HG02885 (cell line): ENCODE data around the gene ZNF33B.
"Not testable (repeated sequence)": the region's sequence is repeated elsewhere in the genome, so short reads cannot be mapped to it uniquely, and the experiment has no call there.

Experiments
- ATAC-seq: cut with Tn5 transposase; IDR thresholded peaks from one replicate; pipeline ENCODE4 v1.9.1; 2021; ENCODE audit warnings: mild to moderate bottlenecking; ENCODE audit not compliant: unreplicated experiment, poor library complexity

Gene ZNF33B

DNA sequence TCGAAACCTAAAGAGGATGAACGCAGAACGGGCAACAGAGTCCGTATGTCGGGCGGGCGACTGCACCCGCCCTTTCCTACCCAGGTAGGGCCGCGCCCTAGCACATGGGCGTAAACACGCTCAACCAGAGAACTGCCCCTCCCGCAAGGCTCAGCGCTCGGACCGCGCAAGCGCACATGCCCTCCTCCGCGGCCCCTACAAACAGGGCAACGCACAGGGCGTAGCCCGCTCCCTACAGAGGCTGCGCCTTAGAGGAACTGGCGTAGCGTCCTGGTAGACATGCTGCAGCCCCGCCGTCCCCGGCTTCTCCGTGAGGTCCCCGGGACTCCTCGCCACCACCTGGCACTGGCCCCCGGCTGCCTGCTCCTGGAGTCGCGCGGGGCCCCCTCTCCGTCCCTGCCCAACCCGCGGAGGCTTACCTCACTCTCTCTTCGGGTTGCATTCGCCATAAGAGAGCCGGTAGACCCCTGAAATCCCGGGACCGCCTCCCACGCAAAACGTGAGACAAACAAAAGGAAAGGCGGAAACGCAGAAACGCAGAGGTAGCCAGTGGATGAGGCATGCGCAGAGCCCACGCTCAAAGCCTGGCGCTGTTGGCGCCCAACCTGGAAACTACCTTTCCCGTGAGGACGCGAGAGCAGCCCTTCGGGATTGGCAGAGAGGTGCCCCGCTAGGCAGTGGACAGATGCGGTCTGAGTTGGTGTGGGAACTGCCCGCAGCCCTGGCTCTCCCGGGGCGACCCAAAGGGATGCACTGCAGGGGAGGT lies at the start of gene ZNF33B:
Gene ZNF33B, minus strand, starts transcription at position 516 of the 766 bp plus-strand sequence. CDS start 1,642 bp downstream, outside the sequence.
- peak; percentile 94 for ATAC-seq

- no peak for ATAC-seq
These were observed 46.1 kb upstream of the ZNF33B start for GRCh38 chr10:42684517-42684916.

DNA sequence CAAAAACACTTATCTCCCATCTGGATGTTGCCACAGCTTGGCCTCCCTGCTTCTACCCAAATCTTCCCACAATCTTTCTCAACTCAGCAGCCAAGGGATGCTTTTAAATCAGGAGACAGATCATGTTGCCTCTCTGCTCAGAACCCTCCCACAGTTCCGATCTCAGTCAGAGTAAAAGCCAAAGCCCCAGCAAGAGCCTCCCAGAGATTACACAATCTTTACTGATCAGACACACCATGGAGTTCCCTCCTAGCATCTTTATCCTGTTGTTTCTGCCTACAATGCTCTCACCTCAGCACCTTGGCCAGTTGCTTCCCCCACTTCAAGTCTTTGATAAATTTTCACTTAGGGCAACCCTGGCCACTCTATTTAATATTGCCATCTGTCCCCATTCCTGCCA lies 41.9 kb upstream of the ZNF33B start:
- ATAC-seq, result no peak

DNA sequence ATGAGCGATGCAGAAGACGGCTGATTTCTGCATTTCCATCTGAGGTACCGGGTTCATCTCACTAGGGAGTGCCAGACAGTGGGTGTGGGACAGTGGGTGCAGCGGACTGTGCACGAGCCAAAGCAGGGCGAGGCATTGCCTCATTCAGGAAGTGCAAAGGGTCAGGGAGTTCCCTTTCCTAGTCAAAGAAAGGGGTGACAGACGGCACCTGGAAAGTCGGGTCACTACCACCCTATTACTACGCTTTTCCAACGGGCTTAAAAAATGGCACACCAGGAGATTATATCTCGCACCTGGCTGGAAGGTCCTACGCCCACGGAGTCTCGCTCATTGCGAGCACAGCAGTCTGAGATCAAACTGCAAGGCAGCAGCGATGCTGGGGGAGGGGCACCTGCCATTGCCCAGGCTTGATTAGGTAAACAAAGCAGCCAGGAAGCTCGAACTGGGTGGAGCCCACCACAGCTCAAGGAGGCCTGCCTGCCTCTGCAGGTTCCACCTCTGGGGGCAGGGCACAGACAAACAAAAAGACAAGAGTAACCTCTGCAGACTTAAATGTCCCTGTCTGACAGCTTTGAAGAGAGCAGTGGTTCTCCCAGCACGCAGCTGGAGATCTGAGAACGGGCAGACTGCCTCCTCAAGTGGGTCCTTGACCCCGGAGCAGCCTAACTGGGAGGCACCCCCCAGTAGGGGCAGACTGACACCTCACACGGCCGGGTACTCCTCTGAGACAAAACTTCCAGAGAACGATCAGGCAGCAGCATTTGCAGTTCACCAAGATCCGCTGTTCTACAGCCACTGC lies 27.0 kb upstream of the ZNF33B start:
- not testable (repeated sequence) for ATAC-seq

DNA sequence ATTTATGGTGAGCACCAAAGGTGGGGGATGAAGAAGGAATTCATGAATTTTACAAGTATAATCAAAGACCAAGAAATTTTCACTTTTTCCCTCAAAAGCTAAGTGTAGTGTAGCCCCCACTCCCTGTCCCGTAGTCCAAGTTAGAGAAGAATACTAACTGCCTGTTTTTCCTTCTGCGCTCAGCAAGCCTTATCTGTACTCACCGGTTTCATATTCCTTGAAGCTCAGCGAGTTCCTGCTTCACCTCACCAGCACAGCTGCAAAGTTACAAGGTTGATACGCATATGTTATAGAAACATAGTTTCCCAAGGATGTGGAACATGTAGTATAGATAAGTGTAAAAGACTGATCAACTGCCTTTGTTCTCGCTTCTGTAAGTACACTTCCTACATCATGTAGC lies 16.0 kb upstream of the ZNF33B start:
- ATAC-seq, result no peak

DNA sequence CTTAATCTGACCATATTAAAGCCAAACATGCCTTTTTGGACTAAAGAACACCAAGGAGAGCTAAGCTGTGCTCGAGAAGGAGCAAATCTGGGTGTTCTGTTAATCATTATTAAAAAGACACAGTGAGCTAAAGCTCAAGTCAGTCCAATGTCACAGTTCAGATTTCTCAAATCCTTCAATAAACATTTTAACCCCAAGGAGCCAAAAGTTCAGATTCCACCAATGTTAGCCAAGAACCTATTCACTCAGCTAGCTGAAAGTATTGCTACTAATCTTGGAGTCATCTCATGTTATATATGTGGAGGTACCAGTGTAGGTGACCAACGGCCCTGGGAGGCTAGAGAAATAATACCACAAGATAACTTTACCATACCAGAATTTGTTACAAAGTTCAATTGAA lies 14.5 kb upstream of the ZNF33B start:
- no peak for ATAC-seq

DNA sequence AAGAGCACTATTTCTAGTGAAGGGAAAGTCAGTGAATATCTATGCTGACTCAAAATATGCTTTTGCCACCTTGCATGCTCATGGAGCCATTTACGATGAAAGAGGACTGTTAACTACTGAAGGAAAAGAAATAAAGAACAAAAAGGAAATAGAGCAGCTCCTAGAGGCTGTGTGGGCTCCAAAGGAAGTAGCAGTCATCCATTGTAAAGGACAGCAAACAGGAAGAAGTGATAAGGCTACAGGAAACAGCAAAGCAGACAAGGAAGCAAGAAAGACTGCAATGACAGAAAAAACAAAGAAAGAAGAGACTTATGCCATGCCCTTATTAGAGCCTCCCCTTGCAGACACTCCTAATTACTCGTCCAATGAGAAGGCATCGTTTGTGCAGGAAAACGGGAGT lies 12.0 kb upstream of the ZNF33B start:
- ATAC-seq, result no peak

DNA sequence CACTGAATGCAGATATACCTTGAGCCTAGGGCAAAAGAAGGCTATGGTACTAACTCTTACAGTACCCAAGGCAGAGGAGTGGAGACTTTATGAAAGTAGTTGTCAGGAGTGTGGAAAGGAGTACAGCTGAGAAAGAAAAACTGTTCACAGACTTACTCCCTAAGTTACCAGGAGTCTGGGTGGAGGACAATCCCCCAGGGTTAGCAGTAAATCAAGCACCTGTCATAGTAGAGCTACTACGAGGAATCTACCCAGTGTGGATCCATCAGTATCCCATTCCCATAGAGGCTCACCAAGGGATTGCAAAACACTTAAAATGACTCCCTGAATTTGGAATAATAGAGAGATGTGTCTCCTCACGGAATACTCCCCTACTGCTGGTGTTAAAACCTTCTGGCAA lies 10.1 kb upstream of the ZNF33B start:
- no peak for ATAC-seq

- no peak for ATAC-seq
These were observed 8.6 kb upstream of the ZNF33B start for GRCh38 chr10:42646687-42647640.

GRCh38 chr10:42646214-42646613 lies 7.8 kb upstream of the ZNF33B start:
- no peak for ATAC-seq

DNA sequence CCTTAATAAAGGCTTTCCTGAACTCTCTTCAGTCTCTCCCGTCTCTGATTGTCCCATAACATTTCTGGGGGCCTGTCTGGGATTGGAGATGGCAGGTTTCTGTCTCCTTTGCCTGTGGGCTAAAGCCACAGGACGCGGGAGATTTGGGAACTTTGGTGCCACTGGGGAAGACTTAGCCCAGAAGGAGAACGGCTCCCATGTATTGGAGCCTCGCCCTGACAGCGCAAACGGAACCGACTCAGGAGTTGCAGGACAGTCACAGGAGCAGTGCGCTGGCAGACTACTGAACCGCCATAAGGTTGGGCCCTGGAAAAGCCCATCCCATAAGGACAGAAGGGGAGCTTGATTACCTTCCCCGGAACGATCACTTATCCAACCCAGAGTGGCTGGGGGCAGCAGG lies 7.1 kb upstream of the ZNF33B start:
- no peak for ATAC-seq

- ATAC-seq, result no peak
These were observed 6.7 kb upstream of the ZNF33B start for GRCh38 chr10:42645103-42645502.

DNA sequence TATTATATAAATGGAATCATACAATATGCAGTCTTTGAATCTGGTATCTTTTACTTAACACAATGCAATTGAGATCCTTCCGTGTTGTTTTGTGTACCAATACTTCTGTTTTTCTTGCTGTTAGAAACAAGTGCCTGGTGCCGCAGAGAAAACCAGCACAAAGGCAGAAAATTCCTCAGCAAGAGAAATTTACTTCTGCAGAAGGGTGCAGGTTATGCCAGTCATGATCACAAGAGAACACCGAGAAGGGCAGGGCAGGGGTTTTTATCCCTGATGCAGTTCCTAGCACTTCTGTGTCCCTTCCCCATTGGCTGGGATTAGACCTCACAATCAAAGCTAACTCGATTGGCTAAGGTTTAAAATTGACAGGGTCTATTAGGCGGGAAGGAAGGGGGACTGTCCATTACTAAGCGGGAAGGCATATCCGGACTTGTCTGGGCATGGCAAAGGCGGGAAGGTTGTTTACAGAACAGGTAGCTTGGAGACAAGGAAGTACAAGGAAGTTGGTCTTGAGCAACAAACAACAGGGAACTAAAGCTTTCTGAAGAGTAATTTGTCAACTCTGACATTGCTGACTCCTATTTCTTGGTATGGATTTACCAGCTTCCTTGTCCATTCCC lies 2.4 kb upstream of the ZNF33B start:
- ATAC-seq, result no peak

GRCh38 chr10:42638821-42639270 lies 476 bp upstream of the ZNF33B start:
- no peak for ATAC-seq

DNA sequence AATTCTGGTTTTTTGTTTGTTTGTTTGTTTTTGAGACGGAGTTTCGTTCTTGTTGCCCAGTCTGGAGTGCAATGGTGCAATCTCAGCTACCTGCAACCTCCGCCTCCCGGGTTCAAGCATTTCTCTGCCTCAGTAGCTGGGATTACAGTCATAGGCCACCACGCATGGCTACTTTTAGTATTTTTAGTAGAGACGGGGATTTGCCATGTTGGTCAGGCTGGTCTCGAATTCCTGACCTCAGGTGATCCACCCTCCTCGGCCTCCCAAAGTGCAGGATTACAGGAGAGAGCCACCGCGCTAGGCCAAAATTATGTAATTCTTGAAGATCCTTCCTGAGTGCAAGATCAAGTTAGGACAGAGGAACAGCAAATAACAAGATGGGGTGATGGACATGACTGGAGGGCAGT lies 719 bp downstream of the ZNF33B start:
- ATAC-seq, result no peak

GRCh38 chr10:42637142-42637541 lies 1.2 kb downstream of the ZNF33B start:
- no peak for ATAC-seq

DNA sequence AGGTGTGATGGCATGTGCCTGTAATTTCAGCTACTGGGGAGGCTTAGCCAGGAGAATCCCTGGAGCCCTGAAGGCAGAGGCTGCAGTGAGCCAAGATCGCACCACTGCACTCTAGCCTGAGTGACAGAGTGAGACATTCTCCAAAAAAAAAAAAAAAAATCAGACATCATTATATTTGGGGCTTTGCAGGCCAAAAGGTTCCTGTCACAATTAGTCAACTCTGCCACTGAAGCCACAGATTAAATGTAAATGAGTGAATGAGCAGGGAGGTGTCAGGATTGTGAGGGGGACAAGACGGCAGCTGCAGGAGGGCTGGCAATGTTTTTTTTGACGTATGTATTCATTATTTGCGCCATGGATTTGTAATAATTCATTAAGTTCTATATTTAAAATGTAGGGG lies 3.3 kb downstream of the ZNF33B start:
- no peak for ATAC-seq

DNA sequence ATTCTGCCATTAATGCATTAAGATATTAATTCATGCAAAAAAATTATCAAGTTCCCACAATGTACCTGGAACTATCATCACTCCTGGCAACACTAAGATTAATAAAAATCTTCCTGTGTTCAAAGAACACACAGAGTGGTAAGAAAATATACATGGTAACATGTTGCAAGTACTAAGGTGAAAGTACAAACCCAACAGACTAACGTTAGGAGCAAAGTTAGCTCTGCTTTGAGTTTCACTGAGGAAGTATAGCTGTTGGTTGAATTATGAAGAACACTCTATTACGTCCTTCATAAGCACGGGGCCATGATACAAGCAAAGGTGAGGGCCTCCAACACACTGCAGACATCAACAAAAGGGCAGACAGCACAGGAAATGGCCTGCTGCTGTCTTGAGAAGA lies 5.8 kb downstream of the ZNF33B start:
- ATAC-seq, result no peak

GRCh38 chr10:42630537-42631134 lies 7.7 kb downstream of the ZNF33B start:
- no peak for ATAC-seq

DNA sequence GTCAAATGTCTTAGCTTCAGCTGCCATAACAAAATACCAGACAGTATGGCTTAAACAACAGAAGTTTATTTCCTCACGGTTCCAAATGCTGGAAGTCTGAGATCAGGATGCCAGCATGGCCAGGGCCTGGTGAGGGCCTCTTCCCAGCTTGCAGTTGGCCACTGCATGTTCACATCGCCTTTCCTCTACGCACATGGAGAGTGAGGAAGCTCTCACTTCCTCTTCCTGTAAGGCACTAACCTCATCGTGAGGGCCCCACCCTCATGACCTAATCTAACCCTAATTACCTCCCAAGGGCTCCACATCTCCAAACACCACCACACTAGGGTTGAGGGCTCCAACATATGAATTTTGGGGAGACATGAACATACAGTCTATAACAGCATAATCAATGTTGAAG lies 14.4 kb downstream of the ZNF33B start:
- ATAC-seq, result no peak
